K562 (cell line): ENCODE results near the gene FAIM.
"Not testable (repeated sequence)": the region's sequence is repeated elsewhere in the genome, so short reads cannot be mapped to it uniquely, and the experiment has no call there.

Experiments used
- BHLHE40 ChIP-seq: IDR thresholded peaks from 2 replicates; pipeline ENCODE4 v1.6.1; 2011; ENCODE audit warnings: low read length, improper control_type of control experiment
- CREB1 ChIP-seq, 2 experiments: sonication (generic) in 1 of 2; formaldehyde crosslinking in 1 of 2; IDR thresholded peaks; 2 replicates each; pipeline versions ENCODE4 v1.6.1 to v1.8.0; 2012 to 2022; ENCODE audit warnings: inconsistent platforms in 1 of 2, mild to moderate bottlenecking in 1 of 2, missing genetic modification reagents in 1 of 2, moderate library complexity in 1 of 2
- CTCF ChIP-seq, 3 experiments: IDR thresholded peaks in 2 of 3; conservative IDR thresholded peaks in 1 of 3; 2 replicates each; pipeline ENCODE4 v1.5.1; 2011 to 2012; ENCODE audit warnings: low read length in 3 of 3, mild to moderate bottlenecking in 3 of 3, control low read depth in 2 of 3, improper control_type of control experiment in 1 of 3, inconsistent platforms in 1 of 3, low read depth in 1 of 3, mixed read lengths in 1 of 3, moderate library complexity in 1 of 3; ENCODE audit not compliant: insufficient read depth in 2 of 3
- FOSL1 ChIP-seq: fragments of 200-800 bp; sonication (Bioruptor generic); conservative IDR thresholded peaks from 2 replicates; pipeline ENCODE4 v1.6.1; 2016; ENCODE audit warnings: missing genetic modification characterization, missing compliant biosample characterization
- IFI16 ChIP-seq: fragments of 250-450 bp; sonication (Bioruptor Pico); IDR thresholded peaks from 2 replicates; pipeline ENCODE4 v2.1.2; 2022; ENCODE audit warnings: mild to moderate bottlenecking, inconsistent platforms
- MCM3 ChIP-seq: fragments of 450-650 bp; IDR thresholded peaks from 2 replicates; pipeline ENCODE4 v1.6.1; 2016
- MTA1 ChIP-seq: fragments of 450-650 bp; IDR thresholded peaks from 2 replicates; pipeline ENCODE4 v1.6.1; 2017; ENCODE audit warnings: borderline replicate concordance
- POLR2A ChIP-seq: fragments of 450-650 bp; conservative IDR thresholded peaks from 2 replicates; pipeline ENCODE4 v1.6.1; 2016
- POLR3A ChIP-seq: IDR thresholded peaks from 2 replicates; pipeline ENCODE4 v1.6.1; 2011; ENCODE audit warnings: borderline replicate concordance, mild to moderate bottlenecking, moderate library complexity; ENCODE audit not compliant: insufficient read length, insufficient read depth; ENCODE audit errors: extremely low read depth
- SMAD4 ChIP-seq: fragments of 250-450 bp; sonication (Bioruptor Pico); conservative IDR thresholded peaks from 2 replicates; pipeline ENCODE4 v1.8.0; 2021; ENCODE audit warnings: inconsistent platforms, mild to moderate bottlenecking, moderate library complexity
- SNRNP70 ChIP-seq: fragments of 200-400 bp; formaldehyde crosslinking; optimal IDR thresholded peaks from 2 replicates; pipeline ENCODE3; 2017; ENCODE audit warnings: low read depth, low read length
- TEAD4 ChIP-seq, 2 experiments: sonication (generic) in 1 of 2; formaldehyde crosslinking in 1 of 2; IDR thresholded peaks; 2 replicates each; pipeline versions ENCODE4 v1.6.1 to v1.8.0; 2012 to 2022; ENCODE audit warnings: borderline replicate concordance in 1 of 2, inconsistent platforms in 1 of 2, low read length in 1 of 2, mild to moderate bottlenecking in 1 of 2, missing genetic modification reagents in 1 of 2
- ZNF140 ChIP-seq: fragments of 250-450 bp; sonication (Bioruptor Pico); IDR thresholded peaks from 2 replicates; pipeline ENCODE4 v1.8.0; 2021; ENCODE audit warnings: moderate library complexity, mild to moderate bottlenecking, inconsistent platforms

DNA sequence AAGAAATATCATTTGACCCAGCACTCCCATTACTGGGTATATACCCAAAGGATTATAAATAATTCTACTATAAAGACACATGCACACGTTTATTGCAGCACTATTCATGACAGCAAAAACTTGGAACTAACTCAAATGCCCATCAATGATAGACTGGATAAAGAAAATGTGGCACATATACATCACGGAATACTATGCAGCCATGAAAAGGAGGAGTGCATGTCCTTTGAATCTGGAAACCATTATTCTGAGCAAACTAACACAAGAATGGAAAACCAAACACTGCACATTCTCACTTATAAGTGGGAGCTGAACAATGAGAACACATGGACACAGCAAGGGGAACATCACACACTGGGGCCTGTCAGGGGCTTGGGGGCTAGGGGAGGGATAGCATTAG lies 42.3 kb upstream of the FAIM start:
- not testable (repeated sequence) for TF ChIP-seq FOSL1; POLR2A; MTA1; CTCF (IDR thresholded peaks at IDR 0.05 in 2 of 3, conservative IDR thresholded peaks at IDR 0.05 in 1 of 3; ENCODE audit: insufficient read depth in 2 of 3, low read depth in 1 of 3, low read length in 3 of 3); TEAD4 (IDR thresholded peaks at IDR 0.05; ENCODE audit: low read length); TEAD4 (CRISPR knock-in tag; IDR thresholded peaks at IDR 0.05; ENCODE audit: borderline replicate concordance); MCM3; ZNF140 (CRISPR knock-in tag); POLR3A; CREB1 (IDR thresholded peaks at IDR 0.05); CREB1 (CRISPR knock-in tag; IDR thresholded peaks at IDR 0.05); IFI16 (CRISPR knock-in tag); SNRNP70; SMAD4 (CRISPR knock-in tag); BHLHE40
